ENCODE results near the gene GAB3. TPM values are rescaled to one million over a fixed set of nuclear protein-coding genes. Genes with fewer than 3 reads are reported as not detected.

GAB3 gene
- total and polyA plus RNA-seq, 9 of the 15 experiments (the other 6 are each of a cell fraction or from before 2014, with no cell fraction given), result 16.1 to 31.4 (median 20.2) TPM

DNA sequence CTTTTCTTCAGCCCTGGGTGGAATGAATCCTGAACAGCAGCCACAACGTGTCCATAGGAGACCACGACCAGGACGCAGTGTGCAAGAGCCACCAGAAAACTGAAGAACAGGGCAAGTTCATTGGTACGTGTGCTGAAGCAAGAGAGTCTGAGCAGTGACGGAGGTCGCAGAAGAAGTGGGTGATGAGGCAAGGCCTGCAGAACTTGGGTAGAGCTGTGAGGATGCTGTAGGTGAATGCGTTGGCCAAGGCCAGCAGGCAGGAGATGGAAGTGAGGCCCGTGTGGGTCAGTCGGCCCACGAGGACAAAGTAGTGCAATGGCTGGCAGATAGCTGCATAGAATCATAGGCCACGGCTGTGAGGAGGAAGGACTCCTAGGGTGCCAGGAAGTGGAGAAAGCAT lies 91.9 kb downstream of the GAB3 start:
- no peak for ATAC-seq
- BruUV-seq (replicated peaks), result no TSS peak

More for the DNA sequence above, 91.9 kb downstream of the GAB3 start:
- Histone ChIP-seq H3K4me1 (replicated peaks in 1 of 2; ENCODE audit: control insufficient read depth in 2 of 2, insufficient read depth in 2 of 2, low read length in 2 of 2) (peaks cover 0 to 3% of the 10 kb centered on the region in 2 experiments; a peak in 1 of 5 replicates), H3K9me1 (ENCODE audit: control insufficient read depth, insufficient read depth, low read length) (no peaks in the 10 kb centered on the region), H3K36me3 (ENCODE audit: control insufficient read depth, insufficient read depth, low read length) (no peaks in the 10 kb centered on the region), H3K27ac (ENCODE audit: extremely low read depth, low read depth, low read length) (no peak overlapping the region), H2AFZ (ENCODE audit: low read depth, low read length) (no peak overlapping the region), H3K4me2 (ENCODE audit: insufficient read depth, low read length) (no peak overlapping the region), H3K9me3 (replicated peaks; ENCODE audit: control insufficient read depth, insufficient read depth, low read depth, low read length) (no peaks in the 10 kb centered on the region), H3K27me3 (ENCODE audit: control insufficient read depth in 2 of 2, insufficient read depth in 2 of 2, low read length in 2 of 2) (peaks cover 2 to 25% of the 10 kb centered on the region in 2 experiments; a peak in 3 of 5 replicates), H3K9ac (ENCODE audit: insufficient read depth in 1 of 2, low read depth in 2 of 2, low read length in 2 of 2) (no peak overlapping the region), H3K4me3 (no peak overlapping the region), H3K79me2 (ENCODE audit: control insufficient read depth, insufficient read depth, low read length) (no peaks in the 10 kb centered on the region), H4K20me1 (replicated peaks; ENCODE audit: control insufficient read depth, insufficient read depth, low read length) (no peaks in the 10 kb centered on the region)
- WGBS (ENCODE audit: insufficient coverage, low coverage, missing lambda C conversion rate), result 39% methylated on average over 11 of the region's 11 CpGs
- DNase-seq (ENCODE audit: extremely low read depth in 1 of 4, low spot score in 3 of 4) (no peak), FAIRE-seq (no peak)
- POLR2A ChIA-PET, result no interaction called here
- CTCF ChIA-PET (ENCODE audit: low intra/inter-chr PET ratio), result no interaction called here
- in situ Hi-C loops (cut with MboI) (loop anchor here (10.0 kb wide), 1 partner anchor 74 kb away; the partner anchor contains the start of gene CTAG1A), intact Hi-C loops (cut with micrococcal nuclease) (no loop called here)
- no peak for TF ChIP-seq KDM1A (IDR thresholded peaks at IDR 0.05)
- TF ChIP-seq, protein P1, sequence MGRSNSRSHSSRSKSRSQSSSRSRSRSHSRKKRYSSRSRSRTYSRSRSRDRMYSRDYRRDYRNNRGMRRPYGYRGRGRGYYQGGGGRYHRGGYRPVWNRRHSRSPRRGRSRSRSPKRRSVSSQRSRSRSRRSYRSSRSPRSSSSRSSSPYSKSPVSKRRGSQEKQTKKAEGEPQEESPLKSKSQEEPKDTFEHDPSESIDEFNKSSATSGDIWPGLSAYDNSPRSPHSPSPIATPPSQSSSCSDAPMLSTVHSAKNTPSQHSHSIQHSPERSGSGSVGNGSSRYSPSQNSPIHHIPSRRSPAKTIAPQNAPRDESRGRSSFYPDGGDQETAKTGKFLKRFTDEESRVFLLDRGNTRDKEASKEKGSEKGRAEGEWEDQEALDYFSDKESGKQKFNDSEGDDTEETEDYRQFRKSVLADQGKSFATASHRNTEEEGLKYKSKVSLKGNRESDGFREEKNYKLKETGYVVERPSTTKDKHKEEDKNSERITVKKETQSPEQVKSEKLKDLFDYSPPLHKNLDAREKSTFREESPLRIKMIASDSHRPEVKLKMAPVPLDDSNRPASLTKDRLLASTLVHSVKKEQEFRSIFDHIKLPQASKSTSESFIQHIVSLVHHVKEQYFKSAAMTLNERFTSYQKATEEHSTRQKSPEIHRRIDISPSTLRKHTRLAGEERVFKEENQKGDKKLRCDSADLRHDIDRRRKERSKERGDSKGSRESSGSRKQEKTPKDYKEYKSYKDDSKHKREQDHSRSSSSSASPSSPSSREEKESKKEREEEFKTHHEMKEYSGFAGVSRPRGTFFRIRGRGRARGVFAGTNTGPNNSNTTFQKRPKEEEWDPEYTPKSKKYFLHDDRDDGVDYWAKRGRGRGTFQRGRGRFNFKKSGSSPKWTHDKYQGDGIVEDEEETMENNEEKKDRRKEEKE (IDR thresholded peaks at IDR 0.05; ENCODE audit: borderline replicate concordance in 1 of 2, control insufficient read depth in 1 of 2, low read depth in 2 of 2, low read length in 1 of 2), result no peak
- no peak for TF ChIP-seq ATF1 (CRISPR knock-in tag; IDR thresholded peaks at IDR 0.05)
- TF ChIP-seq ATF1 (tag; IDR thresholded peaks at IDR 0.05), result no peak
- TF ChIP-seq, protein P2, sequence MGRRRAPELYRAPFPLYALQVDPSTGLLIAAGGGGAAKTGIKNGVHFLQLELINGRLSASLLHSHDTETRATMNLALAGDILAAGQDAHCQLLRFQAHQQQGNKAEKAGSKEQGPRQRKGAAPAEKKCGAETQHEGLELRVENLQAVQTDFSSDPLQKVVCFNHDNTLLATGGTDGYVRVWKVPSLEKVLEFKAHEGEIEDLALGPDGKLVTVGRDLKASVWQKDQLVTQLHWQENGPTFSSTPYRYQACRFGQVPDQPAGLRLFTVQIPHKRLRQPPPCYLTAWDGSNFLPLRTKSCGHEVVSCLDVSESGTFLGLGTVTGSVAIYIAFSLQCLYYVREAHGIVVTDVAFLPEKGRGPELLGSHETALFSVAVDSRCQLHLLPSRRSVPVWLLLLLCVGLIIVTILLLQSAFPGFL (CRISPR knock-in tag; IDR thresholded peaks at IDR 0.05), result no peak
- TF ChIP-seq ZNF707 (CRISPR knock-in tag; conservative IDR thresholded peaks at IDR 0.05), result no peak
- TF ChIP-seq SRSF3 (IDR thresholded peaks at IDR 0.05; ENCODE audit: insufficient read depth, low read length), result no peak
- TF ChIP-seq KHSRP (IDR thresholded peaks at IDR 0.05), result no peak
- no peak for TF ChIP-seq ZNF699 (CRISPR knock-in tag; IDR thresholded peaks at IDR 0.05; ENCODE audit: insufficient replicate concordance)
- TF ChIP-seq SREBF2 (CRISPR knock-in tag; IDR thresholded peaks at IDR 0.05), result no peak
- no peak for TF ChIP-seq TEAD2 (tag; IDR thresholded peaks at IDR 0.05)
- no peak for TF ChIP-seq SRSF9 (IDR thresholded peaks at IDR 0.05; ENCODE audit: borderline replicate concordance, low read depth, low read length)
- TF ChIP-seq ZNF589 (CRISPR knock-in tag; IDR thresholded peaks at IDR 0.05; ENCODE audit: low read depth), result no peak
- no peak for TF ChIP-seq ZNF3 (CRISPR knock-in tag; IDR thresholded peaks at IDR 0.05)

All from K562 (cell line).